ENCODE data around the gene IQSEC1. TPM values are rescaled to one million over a fixed set of nuclear protein-coding genes. Genes with fewer than 3 reads are reported as not detected.
A peak's percentile ranks its signal among the peaks of the same experiment; 100 is the strongest.

Gene IQSEC1
- total RNA-seq, 1 experiment from 2014 or later = 28.1 TPM

- intact Hi-C loops (cut with micrococcal nuclease) = no loop called here
- no peaks in the 10 kb centered on the region for H3K9me2 ChIP-seq (ENCODE audit: insufficient read depth)
- peaks cover 8 to 13% of the 10 kb centered on the region in 2 experiments for H3K4me1 ChIP-seq (ENCODE audit: control insufficient read depth in 1 of 2, insufficient read depth in 2 of 2, low read length in 2 of 2)
- H3K27ac ChIP-seq (ENCODE audit: low read depth, low read length) = peak overlapping the region; percentile 64; the same call in 1 of the 2 replicates
- no peak overlapping the region for H2AFZ ChIP-seq (ENCODE audit: low read depth, low read length, poor library complexity, severe bottlenecking)
- no peaks in the 10 kb centered on the region for H4K20me1 ChIP-seq (ENCODE audit: insufficient read depth)
- peaks cover 41% of the 10 kb centered on the region for H3K79me2 ChIP-seq (ENCODE audit: insufficient read depth, low read length)
- H3K36me3 ChIP-seq (ENCODE audit: control insufficient read depth in 1 of 2, insufficient read depth in 2 of 2, low read length in 2 of 2) = no peaks in the 10 kb centered on the region
- TF ChIP-seq ZNF274 (IDR thresholded peaks at IDR 0.05; ENCODE audit: low read depth, low read length) (no peak), POLR2AphosphoS5 (IDR thresholded peaks at IDR 0.05; ENCODE audit: low read depth, low read length) (no peak), POLR2A (IDR thresholded peaks at IDR 0.05; ENCODE audit: borderline replicate concordance, extremely low read depth, insufficient read depth, insufficient read length) (no peak)
- BruUV-seq (replicated peaks) = TSS peak; percentile 41
- CTCF ChIA-PET = interaction anchor here (1.6 to 2.7 kb wide), 2 partner anchors 18 to 28 kb away, joined by 8 to 9 read pairs; no protein-coding TSS in a partner anchor
- ATAC-seq = no peak
- POLR2A ChIA-PET = interaction anchor here (0.6 to 1.2 kb wide), 2 partner anchors 11 to 1120 kb away, joined by 3 read pairs; partner anchors contain the start of gene TAMM41
- peak overlapping the region; percentile 97 for H3K4me2 ChIP-seq (ENCODE audit: low read length)
- H3K9ac ChIP-seq (ENCODE audit: low read length) = peak overlapping the region; percentile 82
- H3K9me3 ChIP-seq (ENCODE audit: control insufficient read depth in 1 of 2, insufficient read depth in 1 of 2, low read depth in 1 of 2, low read length in 2 of 2) = no peaks in the 10 kb centered on the region
- DNase-seq (ENCODE audit: low read depth, low spot score) = no peak
- H3K27me3 ChIP-seq (ENCODE audit: insufficient read depth, low read length) = no peaks in the 10 kb centered on the region
- peak overlapping the region; percentile 81 to 82 for H3K4me3 ChIP-seq (replicated peaks in 1 of 2; ENCODE audit: low read depth in 1 of 2, low read length in 2 of 2)
- RAD21 ChIA-PET (ENCODE audit: low non-redundant PET in 1 of 2, low total read pairs in 2 of 2, uncharacterized antibody in 2 of 2, unreplicated experiment in 2 of 2) = no interaction called here
These were observed 107.0 kb downstream of the IQSEC1 start for GRCh38 chr3:12965999-12966846.

GRCh38 chr3:12964711-12965612 lies 108.3 kb downstream of the IQSEC1 start:
- CTCF ChIA-PET = interaction anchor here (2.7 kb wide), 1 partner anchor 30 kb away, joined by 8 read pairs; no protein-coding TSS in a partner anchor
- H3K36me3 ChIP-seq (ENCODE audit: control insufficient read depth in 1 of 2, insufficient read depth in 2 of 2, low read length in 2 of 2) = no peaks in the 10 kb centered on the region
- H3K9ac ChIP-seq (ENCODE audit: low read length) = no peak overlapping the region
- no peak overlapping the region for H3K4me2 ChIP-seq (ENCODE audit: low read length)
- no peaks in the 10 kb centered on the region for H4K20me1 ChIP-seq (ENCODE audit: insufficient read depth)
- ATAC-seq (no peak), DNase-seq (ENCODE audit: low read depth, low spot score) (no peak)
- POLR2A ChIA-PET = no interaction called here
- no peaks in the 10 kb centered on the region for H3K9me2 ChIP-seq (ENCODE audit: insufficient read depth)
- no peaks in the 10 kb centered on the region for H3K9me3 ChIP-seq (ENCODE audit: control insufficient read depth in 1 of 2, insufficient read depth in 1 of 2, low read depth in 1 of 2, low read length in 2 of 2)
- no peak for TF ChIP-seq ZNF274 (IDR thresholded peaks at IDR 0.05; ENCODE audit: low read depth, low read length)
- no peak for TF ChIP-seq ATF3 (IDR thresholded peaks at IDR 0.05)
- no peak for TF ChIP-seq TCF7L2 (IDR thresholded peaks at IDR 0.05; ENCODE audit: borderline replicate concordance, extremely low read depth, insufficient read depth, insufficient read length)
- TF ChIP-seq CBX3 (IDR thresholded peaks at IDR 0.05; ENCODE audit: low read depth) = no peak
- TF ChIP-seq POLR2A (IDR thresholded peaks at IDR 0.05; ENCODE audit: borderline replicate concordance, extremely low read depth, insufficient read depth, insufficient read length) = no peak
- TF ChIP-seq ELF1 (IDR thresholded peaks at IDR 0.05; ENCODE audit: borderline replicate concordance, low read depth) = no peak
- no peak for TF ChIP-seq REST (IDR thresholded peaks at IDR 0.05; ENCODE audit: low read depth)
- no peak overlapping the region for H3K27ac ChIP-seq (ENCODE audit: low read depth, low read length)
- no peaks in the 10 kb centered on the region for H3K27me3 ChIP-seq (ENCODE audit: insufficient read depth, low read length)
- TSS peak; percentile 12 for BruUV-seq (replicated peaks)
- no peak overlapping the region for H3K4me3 ChIP-seq (replicated peaks in 1 of 2; ENCODE audit: low read depth in 1 of 2, low read length in 2 of 2)
- intact Hi-C loops (cut with micrococcal nuclease) = no loop called here
- peaks cover 41% of the 10 kb centered on the region for H3K79me2 ChIP-seq (ENCODE audit: insufficient read depth, low read length)
- no peak overlapping the region for H2AFZ ChIP-seq (ENCODE audit: low read depth, low read length, poor library complexity, severe bottlenecking)
- H3K4me1 ChIP-seq (ENCODE audit: control insufficient read depth in 1 of 2, insufficient read depth in 2 of 2, low read length in 2 of 2) = peaks cover 8 to 13% of the 10 kb centered on the region in 2 experiments
- RAD21 ChIA-PET (ENCODE audit: low non-redundant PET in 1 of 2, low total read pairs in 2 of 2, uncharacterized antibody in 2 of 2, unreplicated experiment in 2 of 2) = no interaction called here
